OCI-LY1 (cell line): Measurements from ENCODE around the gene CASKIN2.

Source experiments
- CTCF ChIP-seq: fragments of 200-600 bp; sonication (generic), shearing (Covaris generic); IDR thresholded peaks from 2 replicates; pipeline ENCODE4 v1.5.1; 2017; ENCODE audit warnings: mild to moderate bottlenecking, antibody characterized with exemption, low read length, moderate library complexity, mixed read lengths
- EZH2 ChIP-seq: fragments of 200-600 bp; sonication (generic), shearing (Covaris generic); IDR thresholded peaks from 2 replicates; pipeline ENCODE4 v1.8.0; 2017; ENCODE audit warnings: borderline replicate concordance, mixed run types, mild to moderate bottlenecking, antibody characterized with exemption, low read length, moderate library complexity, mixed read lengths

- TF ChIP-seq CTCF (no peak), EZH2 (no peak)
These were observed 25.1 kb downstream of the CASKIN2 start for GRCh38 chr17:75490173-75490743.
